ENCODE data around the gene STEAP3.
"Not testable (repeated sequence)": the region's sequence is repeated elsewhere in the genome, so short reads cannot be mapped to it uniquely, and the experiment has no call there.

The STEAP3 gene

DNA sequence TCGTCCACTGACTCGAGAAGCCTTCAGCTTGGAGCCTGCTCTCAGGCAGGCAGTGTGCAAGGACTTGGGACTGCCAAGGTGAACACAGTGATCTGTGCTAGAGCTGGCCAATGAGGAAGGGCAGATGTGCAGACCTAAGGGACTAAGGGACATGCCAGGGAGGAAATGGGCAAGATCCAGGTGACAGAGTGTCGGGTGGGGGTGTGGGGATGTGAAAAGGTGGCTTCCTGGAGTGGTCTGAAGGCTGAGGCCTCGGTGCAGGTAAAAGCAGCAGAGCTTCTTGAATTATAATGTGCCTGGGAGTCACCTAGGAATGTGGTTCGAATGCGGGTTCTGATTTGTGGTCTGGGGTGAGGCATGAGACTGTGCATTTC, 42.0 kb downstream of the STEAP3 start:
- DNase-seq = no peak

DNA sequence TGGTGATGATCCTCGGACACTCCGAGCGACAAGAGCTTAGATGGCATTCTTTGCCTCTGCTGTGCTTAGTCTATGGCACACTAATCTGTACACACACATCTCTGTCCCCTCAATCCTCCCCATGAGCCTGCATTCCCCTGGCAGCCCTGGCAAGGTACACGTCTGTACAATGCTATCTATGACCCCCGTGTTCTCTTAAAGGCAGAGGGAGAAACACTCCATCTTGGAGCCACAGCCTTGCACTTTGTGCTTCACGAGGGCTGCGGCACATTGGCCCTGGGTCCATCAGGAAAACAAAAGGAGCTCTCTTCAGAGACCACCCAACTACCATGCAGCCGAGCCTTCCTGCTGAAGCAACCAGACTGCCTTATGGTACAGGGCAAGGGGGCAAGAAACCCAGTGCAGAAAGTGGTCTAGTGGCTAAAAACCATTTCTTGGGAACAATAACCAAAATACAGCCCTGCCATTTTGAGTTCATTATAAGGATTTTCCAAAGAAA, 42.5 kb downstream of the STEAP3 start:
- no peak for DNase-seq

DNA sequence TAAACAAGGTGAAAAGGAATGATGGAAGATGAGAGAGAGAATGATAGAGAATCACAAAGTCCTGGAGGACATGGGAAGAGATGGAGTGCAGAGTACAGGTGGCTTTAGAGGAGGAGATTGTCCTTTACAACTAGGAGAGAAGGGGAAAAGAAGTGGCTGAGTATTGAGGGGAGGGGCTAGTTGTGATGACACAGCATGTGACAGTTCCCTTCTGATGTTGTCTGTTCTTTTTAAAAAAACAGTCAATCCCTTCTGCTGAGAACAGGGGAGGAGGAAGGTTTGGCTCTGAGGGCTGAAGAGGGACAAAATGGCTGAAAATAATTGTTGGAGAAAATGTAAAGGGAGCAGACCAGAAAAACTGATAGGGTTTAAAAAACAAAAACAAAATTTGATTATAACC, 44.0 kb downstream of the STEAP3 start:
- DNase-seq = no peak

DNA sequence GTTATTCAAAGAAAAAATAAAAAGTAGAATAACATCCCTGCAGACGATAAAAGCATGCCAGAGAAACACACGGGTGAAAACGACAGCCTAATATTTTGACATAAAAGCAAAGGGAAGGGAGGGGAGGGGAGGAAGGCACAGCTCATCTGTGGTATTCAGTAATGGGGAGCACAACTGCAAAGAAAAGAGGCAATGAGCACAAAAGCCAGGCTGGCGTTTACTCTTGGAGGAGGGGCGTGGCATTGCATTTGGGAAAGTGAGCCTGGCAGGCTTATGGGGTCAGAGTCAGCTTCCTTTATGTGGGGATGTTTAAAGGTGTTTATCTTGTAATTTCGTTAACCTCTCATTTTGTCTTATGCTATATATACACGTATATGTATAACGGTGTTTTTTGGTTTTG, 53.2 kb downstream of the STEAP3 start:
- no peak for DNase-seq

DNA sequence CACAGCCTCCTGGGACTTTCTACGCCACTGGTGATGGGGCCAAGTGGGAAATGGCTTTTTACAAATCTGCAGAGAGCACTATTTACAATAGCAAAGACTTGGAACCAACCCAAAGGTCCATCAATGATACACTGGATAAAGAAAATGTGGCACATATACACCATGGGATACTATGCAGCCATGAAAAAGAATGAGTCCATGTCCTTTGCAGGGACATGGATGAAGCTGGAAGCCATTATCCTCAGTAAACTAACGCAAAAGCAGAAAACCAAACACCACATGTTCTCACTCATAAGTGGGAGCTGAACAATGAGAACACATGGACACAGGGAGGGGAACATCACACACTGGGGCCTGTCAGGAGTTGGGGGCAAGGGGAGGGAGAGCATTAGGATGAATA, 54.8 kb downstream of the STEAP3 start:
- DNase-seq = not testable (repeated sequence)

DNA sequence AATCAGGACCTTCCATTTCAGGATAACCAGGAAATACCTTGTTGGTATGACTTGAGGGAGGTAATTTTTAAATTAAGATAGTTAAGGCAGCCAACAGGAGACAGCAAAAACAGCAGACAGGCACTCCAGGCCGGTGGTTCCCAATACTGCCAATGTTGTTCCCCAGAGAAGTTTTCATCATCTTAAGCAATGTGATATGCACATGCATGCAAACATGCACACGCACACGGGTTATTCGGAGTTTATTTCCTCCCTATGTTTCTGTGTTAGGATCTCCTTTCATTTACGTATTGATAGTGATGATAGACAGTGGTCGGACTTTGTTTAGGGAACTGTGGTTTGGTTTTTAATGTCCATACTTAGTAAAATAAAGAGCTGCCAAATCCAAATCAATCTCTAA, 55.3 kb downstream of the STEAP3 start:
- DNase-seq = no peak

DNA sequence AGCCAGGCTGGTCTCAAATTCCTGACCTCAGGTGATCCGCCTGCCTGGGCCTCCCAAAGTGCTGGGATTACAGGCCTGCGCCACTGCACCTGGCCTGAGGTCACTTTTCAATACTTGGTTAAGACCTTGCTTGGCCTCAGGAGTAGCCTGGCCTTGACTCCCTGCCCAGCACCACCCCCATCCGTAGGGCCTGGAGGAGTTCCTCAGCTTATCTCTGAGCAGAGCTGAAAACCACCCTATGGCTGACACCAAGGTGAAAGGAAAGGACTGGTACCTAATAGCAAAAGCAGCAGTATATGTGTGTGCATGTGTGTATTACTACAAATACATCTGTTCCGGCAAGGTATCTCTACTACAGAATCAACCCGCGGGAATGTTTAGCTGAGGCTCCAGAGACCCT, 56.0 kb downstream of the STEAP3 start:
- DNase-seq = no peak

DNA sequence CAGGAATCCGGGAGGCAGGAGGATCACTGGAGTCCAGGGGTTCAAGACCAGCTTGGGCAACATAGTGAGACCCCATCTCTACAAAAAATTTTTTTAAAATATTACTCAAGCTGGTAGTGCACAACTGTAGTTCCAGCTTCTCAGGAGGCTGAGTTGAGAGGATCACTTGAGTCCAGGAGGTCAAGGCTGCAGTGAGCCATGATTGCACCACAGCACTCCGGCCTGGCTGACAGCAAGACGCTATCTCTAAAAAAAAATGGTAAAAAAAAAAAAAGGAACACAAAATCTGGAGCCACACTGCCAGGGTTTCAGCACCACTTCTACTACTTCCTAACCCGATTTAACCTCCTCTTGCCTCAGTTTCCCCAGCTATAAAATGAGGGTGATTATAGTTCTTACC, 57.0 kb downstream of the STEAP3 start:
- no peak for DNase-seq

DNA sequence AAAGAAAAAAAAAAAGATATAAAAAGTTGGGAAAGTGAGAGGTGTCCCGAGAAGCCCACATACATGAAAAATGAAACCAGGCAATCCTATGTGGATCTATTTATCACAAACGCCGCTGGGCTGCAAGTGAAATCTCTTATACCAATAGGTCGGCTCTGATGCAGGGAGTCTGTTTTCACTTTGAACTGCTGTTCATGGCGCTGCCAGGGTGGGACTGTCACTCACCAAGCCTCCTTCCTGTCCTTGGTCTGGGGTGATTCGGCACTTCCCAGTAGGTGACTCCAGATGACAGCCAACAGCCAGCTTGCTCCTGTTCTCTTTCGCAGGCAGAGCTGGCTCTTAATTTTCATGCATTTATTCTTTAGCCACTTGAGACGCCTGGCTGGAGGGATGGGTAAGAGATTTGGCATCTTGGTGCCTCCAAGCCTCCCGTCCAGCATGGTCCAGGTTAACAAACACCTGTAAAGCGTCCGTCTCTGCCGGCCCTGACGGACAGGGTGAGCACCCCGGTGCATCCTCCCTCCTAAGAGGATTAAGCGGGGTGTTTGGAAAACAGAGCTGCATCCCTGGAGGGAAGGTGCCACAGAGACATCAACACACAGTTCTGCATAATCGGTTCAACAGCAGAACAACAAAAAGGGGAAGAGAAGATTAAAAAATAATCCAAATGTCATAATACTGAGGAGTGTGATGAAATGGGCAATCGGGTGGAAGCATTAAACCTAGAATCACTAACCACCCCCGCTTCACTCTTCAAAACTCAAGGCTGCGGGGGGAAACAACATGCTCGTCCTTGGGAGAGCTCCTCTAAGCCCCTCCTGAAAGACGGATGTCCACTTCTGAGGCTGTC, 58.7 kb downstream of the STEAP3 start:
- no peak for DNase-seq

DNA sequence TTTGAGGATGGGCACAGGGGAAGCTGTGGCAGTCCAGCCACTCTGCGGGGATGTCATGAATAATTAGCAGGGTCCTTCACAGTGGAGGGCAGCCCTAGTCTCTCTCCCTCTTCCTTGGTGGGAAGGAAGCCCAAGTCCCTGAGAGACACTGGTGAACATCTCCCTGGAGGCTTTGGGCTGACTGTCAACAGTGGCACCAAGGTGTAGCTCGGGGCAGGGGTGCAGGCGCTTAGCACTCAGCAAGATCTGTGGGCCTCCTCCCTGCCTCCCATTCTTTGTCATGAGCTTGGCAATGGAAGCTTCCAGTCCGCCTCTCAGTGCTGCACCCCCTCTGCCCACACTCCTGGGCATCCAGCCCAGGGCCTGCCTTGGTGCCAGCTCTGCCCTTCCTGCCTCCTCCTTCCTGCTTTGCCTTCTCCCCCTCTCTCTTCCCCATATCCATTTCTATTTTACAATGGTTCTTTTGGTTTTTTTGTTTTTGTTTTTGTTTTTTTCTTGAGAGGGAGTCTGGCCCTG, 59.4 kb downstream of the STEAP3 start:
- no peak for DNase-seq

DNA sequence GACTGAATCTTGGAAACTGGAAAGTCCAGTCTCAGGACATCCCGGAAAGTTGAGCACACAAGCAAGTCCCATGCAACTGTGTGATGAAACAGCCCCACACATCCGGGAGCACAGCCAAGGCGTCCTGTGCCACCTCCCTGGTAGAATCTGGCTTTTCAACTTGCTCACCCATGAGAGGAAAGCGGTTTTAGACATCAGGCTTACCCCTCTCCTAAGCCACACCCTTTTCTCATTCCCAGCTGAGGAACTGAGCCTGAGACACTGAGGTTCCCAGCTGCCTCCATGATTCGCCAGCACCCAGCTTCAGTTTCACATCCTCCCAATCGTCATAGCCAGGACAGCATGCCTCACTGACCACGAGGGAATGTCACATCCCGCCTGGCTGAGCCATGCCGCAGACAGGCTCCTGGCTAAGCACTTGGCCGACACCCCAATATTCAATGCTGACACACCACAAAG, 60.3 kb downstream of the STEAP3 start:
- no peak for DNase-seq

DNA sequence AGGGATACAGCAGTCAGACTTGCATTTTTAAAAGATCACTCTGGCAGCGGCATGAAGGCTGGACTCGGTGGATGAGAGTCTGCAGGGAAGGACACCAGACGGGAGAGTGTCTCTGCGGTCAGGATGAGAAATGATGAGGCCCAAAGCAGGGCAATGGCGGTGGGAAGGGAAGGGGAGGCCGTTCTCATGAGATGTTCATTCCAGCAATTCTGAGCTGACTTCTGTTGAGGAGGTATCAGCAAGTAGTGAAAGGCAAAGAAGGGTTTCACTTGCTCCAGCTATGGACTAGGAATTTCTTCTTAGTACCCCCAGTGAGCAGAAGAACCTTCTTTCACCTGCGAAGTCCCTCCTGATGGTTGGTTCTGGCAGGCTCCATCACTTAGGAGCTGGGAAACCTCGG, 63.0 kb downstream of the STEAP3 start:
- no peak for DNase-seq

DNA sequence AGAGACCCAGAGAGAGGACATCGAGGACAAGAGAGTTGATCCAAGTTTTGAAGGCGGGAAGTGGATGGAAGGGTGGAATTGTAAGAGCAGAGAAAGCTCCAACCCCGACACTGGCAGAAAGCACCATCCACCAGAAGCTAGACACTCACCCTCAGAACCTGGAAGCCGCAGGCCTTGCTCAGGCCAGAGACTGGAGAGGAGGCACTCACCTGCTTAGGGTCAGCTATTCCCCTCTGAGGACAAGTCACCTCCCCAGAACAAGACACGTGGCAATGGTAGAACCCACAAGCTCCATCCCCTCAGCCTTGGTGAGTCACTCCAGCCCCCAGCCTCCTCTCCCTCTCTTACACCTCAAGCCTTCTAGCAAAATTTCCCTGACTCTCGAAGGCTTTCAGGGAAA, 64.9 kb downstream of the STEAP3 start:
- DNase-seq = no peak

DNA sequence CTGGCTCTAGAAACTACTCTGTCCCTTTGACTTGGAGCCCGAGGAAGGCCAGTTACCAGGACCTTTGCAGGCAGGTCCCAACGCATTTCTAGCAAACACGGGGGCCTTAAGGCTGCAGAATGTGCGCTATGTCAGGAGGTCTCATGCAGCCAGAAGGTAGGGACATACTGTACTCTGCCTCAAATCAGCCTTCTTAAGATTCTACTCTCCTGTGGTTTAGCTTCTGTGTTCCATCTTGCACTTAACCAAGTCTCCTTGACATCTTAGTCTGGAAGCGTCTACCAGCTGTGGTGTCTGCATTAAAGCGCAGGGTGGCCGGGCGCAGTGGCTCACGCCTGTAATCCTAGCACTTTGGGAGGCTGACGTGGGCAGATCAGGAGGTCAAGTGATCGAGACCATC, 65.5 kb downstream of the STEAP3 start:
- no peak for DNase-seq

DNA sequence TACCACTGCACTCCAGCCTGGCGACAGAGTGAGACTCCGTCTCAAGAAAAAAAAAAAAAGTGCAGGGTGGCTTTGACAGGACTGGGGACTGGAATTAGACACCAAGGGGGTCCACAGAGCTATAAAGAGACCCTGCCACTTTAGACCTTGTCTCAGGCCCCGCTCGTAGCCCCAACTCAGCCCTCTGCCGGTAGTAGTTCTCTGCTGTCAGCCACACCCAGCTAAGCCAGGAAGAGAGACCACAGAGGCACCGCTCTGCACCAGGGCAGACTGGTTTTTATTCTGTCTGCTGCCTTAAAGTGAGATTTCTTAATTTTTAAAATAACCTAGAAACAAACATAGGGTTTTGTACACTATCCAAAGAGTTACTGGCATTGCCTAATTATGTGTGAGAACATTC, 66.0 kb downstream of the STEAP3 start:
- DNase-seq = no peak

DNA sequence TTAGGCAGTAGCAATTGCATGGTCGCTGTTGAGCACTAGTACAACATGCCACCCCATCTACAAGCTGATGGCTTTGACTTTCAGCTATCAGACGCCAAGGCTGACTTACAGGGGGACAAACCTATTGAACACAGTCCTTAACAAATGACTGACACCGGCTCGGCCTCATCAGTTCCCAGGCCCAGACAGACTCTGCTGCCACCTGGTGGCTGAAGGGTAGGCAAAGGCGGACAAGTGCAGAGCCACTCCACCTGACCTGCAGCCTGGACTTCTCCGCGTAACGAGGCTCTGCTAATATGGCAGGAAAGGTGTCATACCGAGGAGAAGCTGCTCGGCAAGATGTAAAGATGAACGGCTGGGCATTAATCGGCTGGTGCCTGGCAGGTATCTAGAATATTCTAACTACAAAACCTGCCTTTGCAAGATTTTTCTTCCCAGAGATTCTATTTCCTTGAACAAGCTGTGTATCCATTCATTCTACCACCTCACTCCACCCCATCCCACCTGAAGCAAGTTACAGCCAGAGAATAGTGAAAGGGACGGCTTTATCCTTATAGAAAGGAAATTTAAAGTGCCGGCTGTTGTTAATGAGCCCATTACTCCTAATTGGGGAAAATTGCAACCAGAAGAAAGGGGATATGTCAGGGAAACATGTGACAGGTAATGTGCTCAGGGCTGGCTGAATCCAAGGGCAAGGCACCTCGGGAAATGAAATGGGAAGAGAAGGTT, 67.4 kb downstream of the STEAP3 start:
- peak; percentile 75 for DNase-seq

DNA sequence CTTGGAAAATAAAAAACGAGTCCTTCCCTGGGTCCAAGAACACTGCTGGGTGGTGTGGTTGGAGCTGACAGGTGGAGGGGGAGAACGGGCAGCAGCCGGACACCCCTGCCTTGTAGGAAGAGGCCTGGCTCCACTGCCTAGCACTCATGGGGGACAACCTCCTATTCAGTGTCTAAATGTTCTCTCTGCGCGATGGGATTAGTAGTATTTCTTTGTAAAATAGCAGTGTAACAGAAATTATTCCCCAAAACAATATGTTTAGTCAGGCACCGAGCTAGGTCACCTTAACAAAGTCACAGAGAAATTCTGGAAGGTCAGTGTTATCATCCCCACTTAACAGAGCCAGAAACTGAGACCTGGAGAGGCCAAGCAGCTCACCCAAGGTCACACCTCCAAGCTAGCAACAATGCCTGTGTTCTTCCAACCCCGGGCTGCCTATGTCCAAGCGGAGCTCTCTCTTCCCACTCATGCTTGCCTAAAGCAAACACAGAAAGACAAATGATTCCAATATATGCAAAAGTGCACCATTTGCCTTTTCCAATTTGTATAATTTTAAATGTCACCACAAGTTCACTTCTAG, 68.0 kb downstream of the STEAP3 start:
- no peak for DNase-seq

DNA sequence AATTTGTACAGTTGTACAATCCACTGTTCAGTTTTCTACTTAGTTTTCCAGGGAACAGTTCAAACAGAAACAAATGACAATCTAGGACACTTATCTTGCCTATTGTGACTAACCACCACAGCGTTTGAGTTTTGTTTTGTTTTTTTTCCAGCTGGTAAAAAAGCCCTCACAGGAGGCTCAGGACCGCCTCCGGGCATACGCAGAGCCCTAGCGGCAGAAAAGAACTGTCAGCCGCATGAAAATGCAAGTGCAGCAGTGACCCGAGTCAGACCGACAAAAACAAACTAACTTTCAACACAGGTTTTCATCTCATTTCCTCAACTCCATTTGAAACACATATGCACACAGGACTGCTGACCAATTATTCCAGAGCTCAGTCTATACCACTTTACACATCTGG, 68.6 kb downstream of the STEAP3 start:
- no peak for DNase-seq

DNA sequence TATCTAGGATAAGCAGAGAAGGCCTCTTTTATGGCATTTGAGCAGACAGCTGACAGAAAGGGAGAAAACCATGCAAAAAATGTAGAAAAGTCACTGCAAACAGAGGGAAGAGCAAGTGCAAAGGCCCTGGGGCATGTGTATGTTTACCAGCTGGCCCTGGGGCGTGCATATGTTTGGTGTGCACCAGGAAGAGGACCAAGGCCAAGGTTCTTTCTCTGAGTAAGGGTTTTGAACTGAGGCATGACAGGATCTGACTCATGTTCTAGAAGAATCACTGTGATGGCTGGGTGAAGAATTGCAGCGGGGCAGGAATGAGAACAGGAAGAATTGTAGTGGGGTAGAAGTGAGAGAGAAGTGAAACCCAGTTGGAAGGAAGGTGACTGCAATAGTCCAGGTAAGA, 69.6 kb downstream of the STEAP3 start:
- no peak for DNase-seq

DNA sequence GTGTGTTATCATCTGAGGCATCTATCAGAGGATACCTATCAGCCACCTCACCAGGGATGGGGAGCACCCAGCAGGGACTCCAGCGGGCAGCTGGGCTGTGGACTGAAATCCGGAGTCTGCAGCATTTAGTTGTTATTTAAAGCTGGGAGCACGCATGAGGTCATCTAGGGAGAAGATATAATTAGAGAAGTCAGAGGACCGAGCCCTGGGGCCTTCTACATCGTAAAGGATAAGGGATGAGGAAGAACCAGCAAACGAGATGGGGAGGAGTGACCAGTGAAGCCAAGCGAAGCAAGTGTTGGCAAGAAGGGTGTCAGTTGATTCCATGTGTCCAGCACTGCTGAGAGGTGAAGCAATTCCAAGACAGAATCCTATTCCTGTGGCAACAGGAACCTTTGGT, 70.3 kb downstream of the STEAP3 start:
- no peak for DNase-seq

DNA sequence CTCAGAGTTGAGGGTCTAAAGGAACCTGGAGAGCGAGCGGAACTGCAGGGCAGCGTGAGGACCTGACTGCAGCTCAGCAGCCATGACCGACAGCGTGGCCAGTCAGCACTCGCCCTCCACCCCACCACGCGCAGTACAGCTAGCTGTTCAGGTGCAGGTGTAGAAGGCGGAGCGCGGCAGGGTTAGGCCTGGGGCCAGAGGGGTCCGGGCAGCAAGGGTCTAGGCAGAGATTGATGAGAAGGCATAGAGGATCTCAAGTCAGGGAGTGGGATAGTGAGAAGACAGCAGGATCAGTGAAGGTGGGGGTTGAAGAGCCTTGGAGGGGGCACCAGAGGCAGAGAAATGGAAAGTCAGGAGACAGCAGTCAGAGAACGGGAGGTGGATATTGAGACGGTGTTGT, 71.0 kb downstream of the STEAP3 start:
- no peak for DNase-seq

DNA sequence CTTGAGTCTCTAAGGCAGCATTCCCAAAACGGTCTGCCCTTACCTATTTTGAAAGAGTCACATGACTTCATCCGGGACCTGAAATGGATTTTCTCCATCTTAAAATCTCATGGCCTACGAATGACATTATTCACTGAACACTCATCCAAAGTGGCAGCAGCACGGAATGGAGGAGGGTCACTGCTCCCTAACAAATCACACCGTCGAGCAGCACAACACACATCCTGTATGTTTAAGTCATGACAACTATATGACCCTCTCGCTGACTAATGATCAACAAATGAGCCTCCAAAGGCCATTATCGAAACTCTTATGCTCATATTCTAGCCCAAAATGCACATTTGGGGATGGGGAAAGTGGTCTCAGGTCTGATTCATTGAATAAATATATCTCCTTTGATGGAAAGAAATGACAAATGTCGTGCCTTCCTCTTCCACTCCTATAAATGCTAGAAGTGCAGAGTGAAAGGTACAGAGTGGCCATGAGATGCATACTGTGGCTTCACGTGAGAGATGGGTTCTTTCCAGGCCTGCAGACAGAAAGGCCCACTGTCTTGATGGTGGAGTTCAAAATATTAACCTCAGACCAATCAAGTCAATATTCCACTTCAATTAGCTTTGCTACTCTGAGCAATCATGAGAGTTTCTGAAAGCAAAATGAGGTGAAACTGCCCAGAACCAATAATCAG, 72.2 kb downstream of the STEAP3 start:
- no peak for DNase-seq

DNA sequence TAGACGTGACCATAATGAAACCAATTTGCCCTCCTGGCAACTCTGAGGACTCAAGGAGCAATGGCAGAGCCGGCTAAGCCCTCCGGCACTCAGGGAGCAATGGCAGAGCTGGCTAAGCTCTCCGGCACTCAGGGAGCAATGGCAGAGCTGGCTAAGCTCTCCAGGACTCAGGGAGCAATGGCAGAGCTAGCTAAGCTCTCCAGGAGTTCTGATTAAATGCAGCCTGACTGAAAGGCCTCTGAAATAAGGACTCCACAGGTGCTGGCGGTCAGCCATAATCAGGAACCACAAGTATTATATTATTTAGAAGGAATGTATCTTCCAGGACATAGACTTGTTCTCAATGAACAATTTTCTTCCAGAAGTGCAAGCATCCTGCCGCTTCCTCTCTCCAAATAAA, 77.8 kb downstream of the STEAP3 start:
- no peak for DNase-seq
